Vagina (tissue), 2 donors: ENCODE measurements around the gene PRODH2.

Source experiments
- POLR2A ChIP-seq, 2 donors: fragments of 450-650 bp; IDR thresholded peaks; one replicate each; pipeline ENCODE4 v1.6.1; 2017; ENCODE audit warnings: antibody characterized with exemption in 2 of 2, mild to moderate bottlenecking in 2 of 2, moderate library complexity in 2 of 2
- POLR2AphosphoS5 ChIP-seq, 2 donors: sonication (generic); formaldehyde crosslinking; IDR thresholded peaks; one replicate each; pipeline ENCODE4 v1.9.0; 2017; ENCODE audit warnings: antibody characterized with exemption in 2 of 2, mild to moderate bottlenecking in 2 of 2, low read depth in 1 of 2; ENCODE audit not compliant: insufficient read depth in 1 of 2
- TF ChIP-seq, protein P1 (sequence below), 3 experiments: fragments of 450-650 bp in 2 of 3; fragments of 200-600 bp in 1 of 3; sonication (generic) in 1 of 3; IDR thresholded peaks; one replicate each; pipeline ENCODE4 v1.5.1; 2017 to 2019; ENCODE audit warnings: antibody characterized with exemption in 3 of 3, mild to moderate bottlenecking in 2 of 3, moderate library complexity in 2 of 3

DNA sequence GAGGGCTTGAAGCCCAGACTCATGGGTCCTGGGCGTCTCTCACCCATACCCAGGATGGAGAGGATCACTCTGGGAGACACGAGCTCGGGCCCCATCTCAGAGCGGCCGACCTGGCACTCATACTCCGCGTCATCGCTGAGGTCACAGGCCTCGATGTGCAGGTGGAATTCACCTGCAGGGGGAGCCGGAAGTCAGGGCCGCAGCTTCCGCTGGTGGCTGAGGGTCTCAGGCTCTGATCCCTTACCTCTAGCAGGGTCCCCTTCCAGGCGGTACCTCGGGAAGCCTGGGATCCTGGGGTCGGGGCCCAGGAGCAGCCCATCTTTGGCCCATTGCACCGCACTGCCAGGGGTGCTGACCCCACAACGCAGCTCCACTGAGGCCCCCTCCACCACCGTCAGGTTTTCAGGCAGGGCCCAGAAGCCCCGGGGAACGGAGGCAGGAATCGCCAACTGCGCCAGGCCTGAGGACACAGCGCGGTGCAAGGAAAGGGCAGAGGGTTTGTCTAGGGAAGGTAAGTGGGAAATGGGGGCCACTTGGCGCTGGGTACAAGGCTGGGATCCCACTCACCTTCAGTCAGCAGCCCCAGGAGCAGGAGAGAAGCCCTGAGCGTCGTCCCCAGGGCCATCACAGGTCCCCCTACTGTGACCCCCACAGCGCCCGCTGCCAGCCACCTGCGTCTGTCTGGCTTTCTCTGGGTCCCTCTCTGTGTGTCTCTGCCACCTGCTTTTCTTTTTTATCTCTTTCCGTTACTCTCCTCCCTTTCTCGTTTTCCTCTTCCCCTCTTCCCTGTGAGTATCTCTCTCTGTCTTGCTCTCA, 38.8 kb upstream of the PRODH2 start:
- TF ChIP-seq, protein P1, sequence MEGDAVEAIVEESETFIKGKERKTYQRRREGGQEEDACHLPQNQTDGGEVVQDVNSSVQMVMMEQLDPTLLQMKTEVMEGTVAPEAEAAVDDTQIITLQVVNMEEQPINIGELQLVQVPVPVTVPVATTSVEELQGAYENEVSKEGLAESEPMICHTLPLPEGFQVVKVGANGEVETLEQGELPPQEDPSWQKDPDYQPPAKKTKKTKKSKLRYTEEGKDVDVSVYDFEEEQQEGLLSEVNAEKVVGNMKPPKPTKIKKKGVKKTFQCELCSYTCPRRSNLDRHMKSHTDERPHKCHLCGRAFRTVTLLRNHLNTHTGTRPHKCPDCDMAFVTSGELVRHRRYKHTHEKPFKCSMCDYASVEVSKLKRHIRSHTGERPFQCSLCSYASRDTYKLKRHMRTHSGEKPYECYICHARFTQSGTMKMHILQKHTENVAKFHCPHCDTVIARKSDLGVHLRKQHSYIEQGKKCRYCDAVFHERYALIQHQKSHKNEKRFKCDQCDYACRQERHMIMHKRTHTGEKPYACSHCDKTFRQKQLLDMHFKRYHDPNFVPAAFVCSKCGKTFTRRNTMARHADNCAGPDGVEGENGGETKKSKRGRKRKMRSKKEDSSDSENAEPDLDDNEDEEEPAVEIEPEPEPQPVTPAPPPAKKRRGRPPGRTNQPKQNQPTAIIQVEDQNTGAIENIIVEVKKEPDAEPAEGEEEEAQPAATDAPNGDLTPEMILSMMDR (IDR thresholded peaks at IDR 0.05) = no peak
- no peak for TF ChIP-seq POLR2AphosphoS5 (IDR thresholded peaks at IDR 0.05; ENCODE audit: insufficient read depth in 1 of 2, low read depth in 1 of 2)
- TF ChIP-seq POLR2A (IDR thresholded peaks at IDR 0.05) = no peak
